ENCODE results near the gene ZCCHC12. TPM values are rescaled to one million over a fixed set of nuclear protein-coding genes. Genes with fewer than 3 reads are reported as not detected.

Gene ZCCHC12
- polyA plus RNA-seq, 1 donor (not counting 4 experiments of a cell fraction or from before 2014, with no cell fraction given), result not detected

DNA sequence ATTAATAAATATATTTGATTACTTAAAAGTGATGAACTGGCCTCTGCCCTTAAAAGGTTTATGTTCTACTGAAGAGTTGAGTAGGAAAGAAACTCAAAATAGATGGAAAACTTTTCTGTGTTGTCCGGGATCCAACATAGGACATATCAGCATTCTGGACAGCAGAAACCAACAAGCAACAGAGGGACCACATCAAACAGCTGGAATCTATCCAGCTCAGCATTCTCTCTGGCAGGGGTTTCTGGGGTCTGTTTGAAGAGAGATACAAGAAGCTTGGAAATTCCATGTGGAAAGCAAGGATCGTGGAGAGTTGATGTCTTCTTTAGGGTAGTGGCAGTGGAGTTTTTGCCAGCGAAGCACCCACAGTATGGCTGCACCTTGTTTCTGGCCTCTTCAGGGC, 43.6 kb downstream of the ZCCHC12 start:
- no peaks in the 10 kb centered on the region for H3K9me1 ChIP-seq (ENCODE audit: control insufficient read depth, extremely low read depth, insufficient read depth, low read length)
- H3K9ac ChIP-seq (ENCODE audit: control insufficient read depth, extremely low read depth, insufficient read depth, low read length), result no peak overlapping the region
- H3K4me1 ChIP-seq (ENCODE audit: control insufficient read depth, extremely low read depth, insufficient read depth, low read length), result no peaks in the 10 kb centered on the region
- dilution Hi-C loops (cut with MboI; ENCODE audit: extremely low pct_ligation_motif_present, low sequenced_read_pairs), result no loop called here
- H3K27me3 ChIP-seq (ENCODE audit: control insufficient read depth, extremely low read depth, insufficient read depth, low read length), result no peaks in the 10 kb centered on the region
- DNase-seq (ENCODE audit: low read depth, low spot score) (no peak), FAIRE-seq (no peak)
- TF ChIP-seq EZH2 (IDR thresholded peaks at IDR 0.05; ENCODE audit: low read length), result no peak
- TF ChIP-seq, protein P1, sequence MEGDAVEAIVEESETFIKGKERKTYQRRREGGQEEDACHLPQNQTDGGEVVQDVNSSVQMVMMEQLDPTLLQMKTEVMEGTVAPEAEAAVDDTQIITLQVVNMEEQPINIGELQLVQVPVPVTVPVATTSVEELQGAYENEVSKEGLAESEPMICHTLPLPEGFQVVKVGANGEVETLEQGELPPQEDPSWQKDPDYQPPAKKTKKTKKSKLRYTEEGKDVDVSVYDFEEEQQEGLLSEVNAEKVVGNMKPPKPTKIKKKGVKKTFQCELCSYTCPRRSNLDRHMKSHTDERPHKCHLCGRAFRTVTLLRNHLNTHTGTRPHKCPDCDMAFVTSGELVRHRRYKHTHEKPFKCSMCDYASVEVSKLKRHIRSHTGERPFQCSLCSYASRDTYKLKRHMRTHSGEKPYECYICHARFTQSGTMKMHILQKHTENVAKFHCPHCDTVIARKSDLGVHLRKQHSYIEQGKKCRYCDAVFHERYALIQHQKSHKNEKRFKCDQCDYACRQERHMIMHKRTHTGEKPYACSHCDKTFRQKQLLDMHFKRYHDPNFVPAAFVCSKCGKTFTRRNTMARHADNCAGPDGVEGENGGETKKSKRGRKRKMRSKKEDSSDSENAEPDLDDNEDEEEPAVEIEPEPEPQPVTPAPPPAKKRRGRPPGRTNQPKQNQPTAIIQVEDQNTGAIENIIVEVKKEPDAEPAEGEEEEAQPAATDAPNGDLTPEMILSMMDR (optimal IDR thresholded peaks at IDR 0.05 in 1 of 3, IDR thresholded peaks at IDR 0.05 in 1 of 3, conservative IDR thresholded peaks at IDR 0.05 in 1 of 3; ENCODE audit: extremely low read depth in 1 of 3, insufficient read depth in 2 of 3, low read length in 3 of 3), result no peak
- H3K79me2 ChIP-seq (ENCODE audit: control insufficient read depth, insufficient read depth, low read length), result no peaks in the 10 kb centered on the region
- no peak overlapping the region for H3K4me3 ChIP-seq (ENCODE audit: control insufficient read depth in 2 of 3, extremely low read depth in 1 of 3, insufficient read depth in 2 of 3, low read depth in 1 of 3, low read length in 3 of 3)
- H3K27ac ChIP-seq (ENCODE audit: control insufficient read depth, insufficient read depth, low read length), result no peak overlapping the region
- no peak overlapping the region for H2AFZ ChIP-seq (ENCODE audit: control insufficient read depth, low read length)
- no peaks in the 10 kb centered on the region for H3K36me3 ChIP-seq (ENCODE audit: control insufficient read depth in 2 of 2, extremely low read depth in 1 of 2, insufficient read depth in 2 of 2, low read length in 2 of 2)
- H3K4me2 ChIP-seq (ENCODE audit: control insufficient read depth, extremely low read depth, insufficient read depth, low read depth, low read length), result no peak overlapping the region
- H3K9me3 ChIP-seq (ENCODE audit: control insufficient read depth, low read depth, low read length), result no peaks in the 10 kb centered on the region
- no peaks in the 10 kb centered on the region for H4K20me1 ChIP-seq (ENCODE audit: control insufficient read depth, extremely low read depth, insufficient read depth, low read length)

DNA sequence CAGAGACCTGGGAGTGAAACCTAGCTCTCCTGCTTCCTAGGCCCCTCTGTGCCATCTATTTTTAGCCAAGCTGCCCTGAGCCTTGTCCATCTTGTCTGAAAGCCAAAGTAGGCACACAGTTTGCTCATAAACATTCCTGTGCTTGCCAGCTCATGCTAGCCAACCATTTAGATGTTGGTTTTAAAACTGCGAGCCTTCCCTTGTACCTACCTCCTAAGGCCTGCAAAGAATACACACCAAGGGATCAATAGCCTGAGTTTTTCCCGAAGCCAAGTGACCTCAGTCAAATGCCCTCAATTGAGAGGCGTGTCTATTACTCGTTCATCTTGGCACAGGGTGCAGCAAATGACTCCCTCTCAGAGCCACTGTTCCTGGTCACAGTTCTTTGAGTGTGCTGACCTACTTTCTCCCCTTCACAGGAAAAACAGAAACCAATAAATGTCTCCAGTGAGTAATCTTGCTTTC, 48.5 kb downstream of the ZCCHC12 start:
- FAIRE-seq (no peak), DNase-seq (ENCODE audit: low read depth, low spot score) (no peak)
- H3K27me3 ChIP-seq (ENCODE audit: control insufficient read depth, extremely low read depth, insufficient read depth, low read length), result no peaks in the 10 kb centered on the region
- no peaks in the 10 kb centered on the region for H3K9me1 ChIP-seq (ENCODE audit: control insufficient read depth, extremely low read depth, insufficient read depth, low read length)
- no peak overlapping the region for H3K4me3 ChIP-seq (ENCODE audit: control insufficient read depth in 2 of 3, extremely low read depth in 1 of 3, insufficient read depth in 2 of 3, low read depth in 1 of 3, low read length in 3 of 3)
- no peaks in the 10 kb centered on the region for H3K9me3 ChIP-seq (ENCODE audit: control insufficient read depth, low read depth, low read length)
- dilution Hi-C loops (cut with MboI; ENCODE audit: extremely low pct_ligation_motif_present, low sequenced_read_pairs), result no loop called here
- TF ChIP-seq EZH2 (IDR thresholded peaks at IDR 0.05; ENCODE audit: low read length), result no peak
- TF ChIP-seq, protein P1 (optimal IDR thresholded peaks at IDR 0.05 in 1 of 3, IDR thresholded peaks at IDR 0.05 in 1 of 3, conservative IDR thresholded peaks at IDR 0.05 in 1 of 3; ENCODE audit: extremely low read depth in 1 of 3, insufficient read depth in 2 of 3, low read length in 3 of 3), result no peak
- no peaks in the 10 kb centered on the region for H3K4me1 ChIP-seq (ENCODE audit: control insufficient read depth, extremely low read depth, insufficient read depth, low read length)
- H3K9ac ChIP-seq (ENCODE audit: control insufficient read depth, extremely low read depth, insufficient read depth, low read length), result no peak overlapping the region
- H3K27ac ChIP-seq (ENCODE audit: control insufficient read depth, insufficient read depth, low read length), result no peak overlapping the region
- H3K79me2 ChIP-seq (ENCODE audit: control insufficient read depth, insufficient read depth, low read length), result no peaks in the 10 kb centered on the region
- no peak overlapping the region for H2AFZ ChIP-seq (ENCODE audit: control insufficient read depth, low read length)
- no peaks in the 10 kb centered on the region for H3K36me3 ChIP-seq (ENCODE audit: control insufficient read depth in 2 of 2, extremely low read depth in 1 of 2, insufficient read depth in 2 of 2, low read length in 2 of 2)
- no peaks in the 10 kb centered on the region for H4K20me1 ChIP-seq (ENCODE audit: control insufficient read depth, extremely low read depth, insufficient read depth, low read length)
- H3K4me2 ChIP-seq (ENCODE audit: control insufficient read depth, extremely low read depth, insufficient read depth, low read depth, low read length), result no peak overlapping the region

Other genes with a start within 250 kb of the ZCCHC12 start
- 17.9 to 27.8 TPM (median 22.8 TPM) in 3 replicates for gene IL13RA1, start 96.2 kb upstream of the ZCCHC12 start, polyA plus RNA-seq
- not detected in 3 replicates for gene LONRF3, start 150.8 kb downstream of the ZCCHC12 start, polyA plus RNA-seq
- gene CT47C1, start 249.2 kb downstream of the ZCCHC12 start, polyA plus RNA-seq, result not detected in 3 replicates